Measurements from ENCODE around the gene AMPD2. TPM values are rescaled to one million over a fixed set of nuclear protein-coding genes. Genes with fewer than 3 reads are reported as not detected.

The AMPD2 gene
- polyA plus RNA-seq, 2 of the 4 experiments (the other 2 are of a cell fraction): 19.3 to 47.2 TPM

GRCh38 chr1:109603229-109603628 is 16.4 kb upstream of the AMPD2 start:
- H3K4me3 ChIP-seq: no peak overlapping the region
- no peaks in the 10 kb centered on the region for H3K9me3 ChIP-seq
- FAIRE-seq: no peak
- ChIA-PET CTCF (interaction anchor here (1.7 kb wide), 1 partner anchor 8 kb away, joined by 5 read pairs; no protein-coding TSS in a partner anchor), POLR2A (no interaction called here)
- WGBS (ENCODE audit: missing lambda C conversion rate): 98% methylated on average over 3 of the region's 3 CpGs
- ATAC-seq: no peak
- no peak for DNase-seq (ENCODE audit: low read depth in 1 of 2, low spot score in 1 of 2)
- no peaks in the 10 kb centered on the region for H3K4me1 ChIP-seq
- TF ChIP-seq, protein P1, sequence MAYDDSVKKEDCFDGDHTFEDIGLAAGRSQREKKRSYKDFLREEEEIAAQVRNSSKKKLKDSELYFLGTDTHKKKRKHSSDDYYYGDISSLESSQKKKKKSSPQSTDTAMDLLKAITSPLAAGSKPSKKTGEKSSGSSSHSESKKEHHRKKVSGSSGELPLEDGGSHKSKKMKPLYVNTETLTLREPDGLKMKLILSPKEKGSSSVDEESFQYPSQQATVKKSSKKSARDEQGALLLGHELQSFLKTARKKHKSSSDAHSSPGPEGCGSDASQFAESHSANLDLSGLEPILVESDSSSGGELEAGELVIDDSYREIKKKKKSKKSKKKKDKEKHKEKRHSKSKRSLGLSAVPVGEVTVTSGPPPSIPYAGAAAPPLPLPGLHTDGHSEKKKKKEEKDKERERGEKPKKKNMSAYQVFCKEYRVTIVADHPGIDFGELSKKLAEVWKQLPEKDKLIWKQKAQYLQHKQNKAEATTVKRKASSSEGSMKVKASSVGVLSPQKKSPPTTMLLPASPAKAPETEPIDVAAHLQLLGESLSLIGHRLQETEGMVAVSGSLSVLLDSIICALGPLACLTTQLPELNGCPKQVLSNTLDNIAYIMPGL (CRISPR knock-in tag; IDR thresholded peaks at IDR 0.05; ENCODE audit: borderline replicate concordance): no peak
- TF ChIP-seq RNF2 (IDR thresholded peaks at IDR 0.05; ENCODE audit: borderline replicate concordance, low read depth) (no peak), KDM1A (IDR thresholded peaks at IDR 0.05; ENCODE audit: low read depth) (no peak), RCOR1 (IDR thresholded peaks at IDR 0.05; ENCODE audit: low read depth, low read length) (no peak), FOXS1 (CRISPR knock-in tag; IDR thresholded peaks at IDR 0.05) (no peak), ZFP36 (IDR thresholded peaks at IDR 0.05; ENCODE audit: borderline replicate concordance, partially characterized antibody) (no peak), JUNB (IDR thresholded peaks at IDR 0.05) (no peak), RAD21 (conservative IDR thresholded peaks at IDR 0.05 in 1 of 2, IDR thresholded peaks at IDR 0.05 in 1 of 2) (no peak), EHMT2 (IDR thresholded peaks at IDR 0.05; ENCODE audit: low read depth) (no peak), JUN (IDR thresholded peaks at IDR 0.05) (no peak), FOSL2 (IDR thresholded peaks at IDR 0.05) (no peak), FOSL2 (CRISPR knock-in tag; IDR thresholded peaks at IDR 0.05) (no peak), HDAC2 (IDR thresholded peaks at IDR 0.05) (no peak)
- TF ChIP-seq, protein P2, sequence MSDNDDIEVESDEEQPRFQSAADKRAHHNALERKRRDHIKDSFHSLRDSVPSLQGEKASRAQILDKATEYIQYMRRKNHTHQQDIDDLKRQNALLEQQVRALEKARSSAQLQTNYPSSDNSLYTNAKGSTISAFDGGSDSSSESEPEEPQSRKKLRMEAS (IDR thresholded peaks at IDR 0.05): no peak
- no peak overlapping the region for H3K4me2 ChIP-seq
- no peak overlapping the region for H3K27ac ChIP-seq

DNA sequence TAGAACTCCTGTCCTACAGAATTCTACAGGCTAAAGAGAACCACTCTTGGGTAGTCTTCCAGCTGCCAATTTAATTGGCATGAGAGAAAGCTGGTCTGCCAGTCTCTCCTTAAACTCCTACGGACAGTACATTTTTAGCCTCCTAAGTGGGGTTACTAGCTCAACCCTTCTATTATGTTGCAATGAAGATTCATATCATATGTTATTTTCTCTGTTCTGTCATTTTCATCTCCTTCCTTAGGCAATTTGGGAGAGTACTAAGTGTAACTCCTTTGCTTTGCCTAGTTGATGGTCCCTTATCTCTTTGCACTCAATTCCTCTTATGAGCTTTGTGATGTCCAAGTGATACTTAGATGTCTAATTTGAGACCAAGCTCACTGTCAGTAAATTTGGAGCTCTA is 14.3 kb upstream of the AMPD2 start:
- 81% methylated on average over 1 of the region's 1 CpG for WGBS (ENCODE audit: missing lambda C conversion rate)
- ATAC-seq (no peak), FAIRE-seq (no peak), DNase-seq (ENCODE audit: low read depth in 1 of 2, low spot score in 1 of 2) (no peak)
- peaks cover under 1% of the 10 kb centered on the region; the same call in 2 of the 3 replicates for H3K4me1 ChIP-seq
- no peak overlapping the region for H3K4me3 ChIP-seq
- CTCF ChIA-PET: interaction anchor here (0.6 to 1.5 kb wide), 8 partner anchors 8 to 379 kb away, joined by 3 to 5 read pairs (median 3); partner anchors contain the start of genes AHCYL1, AMPD2 and GNAT2
- H3K9me3 ChIP-seq: no peaks in the 10 kb centered on the region
- no peak overlapping the region for H3K27ac ChIP-seq
- TF ChIP-seq FOXS1 (CRISPR knock-in tag; IDR thresholded peaks at IDR 0.05) (no peak), NPAS2 (CRISPR knock-in tag; IDR thresholded peaks at IDR 0.05; ENCODE audit: borderline replicate concordance) (no peak), JUNB (IDR thresholded peaks at IDR 0.05) (no peak), FOSB (CRISPR knock-in tag; IDR thresholded peaks at IDR 0.05) (no peak), HEYL (CRISPR knock-in tag; IDR thresholded peaks at IDR 0.05) (no peak), MYC (IDR thresholded peaks at IDR 0.05; ENCODE audit: borderline replicate concordance, low read length) (no peak), USF2 (IDR thresholded peaks at IDR 0.05) (no peak), HOXB5 (CRISPR knock-in tag; IDR thresholded peaks at IDR 0.05) (no peak), RARB (CRISPR knock-in tag; IDR thresholded peaks at IDR 0.05) (no peak)
- TF ChIP-seq, protein P3, sequence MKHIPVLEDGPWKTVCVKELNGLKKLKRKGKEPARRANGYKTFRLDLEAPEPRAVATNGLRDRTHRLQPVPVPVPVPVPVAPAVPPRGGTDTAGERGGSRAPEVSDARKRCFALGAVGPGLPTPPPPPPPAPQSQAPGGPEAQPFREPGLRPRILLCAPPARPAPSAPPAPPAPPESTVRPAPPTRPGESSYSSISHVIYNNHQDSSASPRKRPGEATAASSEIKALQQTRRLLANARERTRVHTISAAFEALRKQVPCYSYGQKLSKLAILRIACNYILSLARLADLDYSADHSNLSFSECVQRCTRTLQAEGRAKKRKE (CRISPR knock-in tag; IDR thresholded peaks at IDR 0.05; ENCODE audit: low read depth): no peak
- TF ChIP-seq, protein P4, sequence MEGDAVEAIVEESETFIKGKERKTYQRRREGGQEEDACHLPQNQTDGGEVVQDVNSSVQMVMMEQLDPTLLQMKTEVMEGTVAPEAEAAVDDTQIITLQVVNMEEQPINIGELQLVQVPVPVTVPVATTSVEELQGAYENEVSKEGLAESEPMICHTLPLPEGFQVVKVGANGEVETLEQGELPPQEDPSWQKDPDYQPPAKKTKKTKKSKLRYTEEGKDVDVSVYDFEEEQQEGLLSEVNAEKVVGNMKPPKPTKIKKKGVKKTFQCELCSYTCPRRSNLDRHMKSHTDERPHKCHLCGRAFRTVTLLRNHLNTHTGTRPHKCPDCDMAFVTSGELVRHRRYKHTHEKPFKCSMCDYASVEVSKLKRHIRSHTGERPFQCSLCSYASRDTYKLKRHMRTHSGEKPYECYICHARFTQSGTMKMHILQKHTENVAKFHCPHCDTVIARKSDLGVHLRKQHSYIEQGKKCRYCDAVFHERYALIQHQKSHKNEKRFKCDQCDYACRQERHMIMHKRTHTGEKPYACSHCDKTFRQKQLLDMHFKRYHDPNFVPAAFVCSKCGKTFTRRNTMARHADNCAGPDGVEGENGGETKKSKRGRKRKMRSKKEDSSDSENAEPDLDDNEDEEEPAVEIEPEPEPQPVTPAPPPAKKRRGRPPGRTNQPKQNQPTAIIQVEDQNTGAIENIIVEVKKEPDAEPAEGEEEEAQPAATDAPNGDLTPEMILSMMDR (IDR thresholded peaks at IDR 0.05): no peak
- no peak overlapping the region for H3K4me2 ChIP-seq
- POLR2A ChIA-PET: no interaction called here
